Measurements from ENCODE around the gene SYNPO. TPM values are rescaled to one million over a fixed set of nuclear protein-coding genes. Genes with fewer than 3 reads are reported as not detected.

The SYNPO gene
- total RNA-seq, 4 donors from 2014 or later: 419 to 569 (median 539) TPM

DNA sequence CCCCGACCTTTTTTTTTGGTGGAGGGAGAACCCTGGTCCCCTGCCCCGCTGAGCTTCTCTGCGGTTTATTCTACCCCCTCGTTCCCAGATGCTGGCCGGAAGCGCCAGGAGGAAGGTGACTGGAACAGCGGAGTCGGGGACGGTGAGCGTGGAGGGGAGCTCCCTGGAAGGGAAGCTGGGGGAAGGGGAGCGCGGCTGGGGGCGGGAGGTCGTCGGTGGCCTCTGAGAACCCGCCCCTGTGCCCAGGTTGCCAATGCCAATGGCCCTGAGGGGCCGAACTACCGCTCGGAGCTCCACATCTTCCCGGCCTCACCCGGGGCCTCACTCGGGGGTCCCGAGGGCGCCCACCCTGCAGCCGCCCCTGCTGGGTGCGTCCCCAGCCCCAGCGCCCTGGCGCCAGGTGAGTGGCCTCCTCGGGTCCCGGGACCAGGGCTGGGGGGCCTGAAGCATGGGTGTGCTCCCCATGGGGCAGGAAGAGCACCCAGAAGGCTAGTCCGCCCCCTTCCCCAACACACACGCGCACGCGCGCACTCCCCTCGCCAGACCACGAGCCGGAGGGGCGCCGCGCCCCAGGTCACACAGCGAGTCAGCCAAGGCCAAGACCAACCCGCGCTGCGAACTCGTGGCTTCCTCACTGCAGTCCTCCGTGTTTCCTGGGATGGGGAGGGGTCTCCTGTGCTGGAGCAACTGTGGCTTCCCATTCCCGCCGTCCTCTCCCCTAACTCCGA is 31.2 kb downstream of the SYNPO start:
- Histone ChIP-seq H3K27me3 (no peaks in the 10 kb centered on the region), H3K36me3 (no peaks in the 10 kb centered on the region), H3K27ac (peak overlapping the region; percentile 82 to 97 (median 92)), H3K4me1 (peaks cover 51 to 73% of the 10 kb centered on the region in 2 donors), H3K4me3 (peak overlapping the region; percentile 52 to 56 (median 56)), H3K9me3 (no peaks in the 10 kb centered on the region)
- in situ Hi-C loops (cut with MboI; ENCODE audit: low sequenced_read_pairs in 4 of 4): no loop called here
- intact Hi-C loops (cut with DNase I; ENCODE audit: low total_unique reads): loop anchor here (10.0 kb wide), 1 partner anchor 227 kb away; the partner anchor contains the start of gene RPS14
- DNase-seq (peak in 1 of 2 donors; percentile 31), ATAC-seq (no peak)
- TF ChIP-seq CTCF (IDR thresholded peaks at IDR 0.05 in 4 of 5, conservative IDR thresholded peaks at IDR 0.05 in 1 of 5): no peak
- TF ChIP-seq POLR2A (IDR thresholded peaks at IDR 0.05): no peak

- Histone ChIP-seq H3K4me1 (peaks cover 51 to 66% of the 10 kb centered on the region in 2 donors), H3K27me3 (no peaks in the 10 kb centered on the region), H3K36me3 (no peaks in the 10 kb centered on the region), H3K4me3 (peak overlapping the region; percentile 52 to 56 (median 56)), H3K27ac (peak overlapping the region; percentile 82 to 97 (median 92)), H3K9me3 (no peaks in the 10 kb centered on the region)
- DNase-seq (peak in 1 of 2 donors; percentile 49), ATAC-seq (peak in 1 of 2 donors; percentile 15)
- in situ Hi-C loops (cut with MboI; ENCODE audit: low sequenced_read_pairs in 4 of 4) (no loop called here), intact Hi-C loops (cut with DNase I; ENCODE audit: low total_unique reads) (loop anchor here (10.0 kb wide), 1 partner anchor 228 kb away; the partner anchor contains the start of gene RPS14)
- TF ChIP-seq CTCF (IDR thresholded peaks at IDR 0.05 in 4 of 5, conservative IDR thresholded peaks at IDR 0.05 in 1 of 5): no peak
- TF ChIP-seq POLR2A (IDR thresholded peaks at IDR 0.05): no peak
Observed at GRCh38 chr5:150672237-150672883, 31.9 kb downstream of the SYNPO start.

DNA sequence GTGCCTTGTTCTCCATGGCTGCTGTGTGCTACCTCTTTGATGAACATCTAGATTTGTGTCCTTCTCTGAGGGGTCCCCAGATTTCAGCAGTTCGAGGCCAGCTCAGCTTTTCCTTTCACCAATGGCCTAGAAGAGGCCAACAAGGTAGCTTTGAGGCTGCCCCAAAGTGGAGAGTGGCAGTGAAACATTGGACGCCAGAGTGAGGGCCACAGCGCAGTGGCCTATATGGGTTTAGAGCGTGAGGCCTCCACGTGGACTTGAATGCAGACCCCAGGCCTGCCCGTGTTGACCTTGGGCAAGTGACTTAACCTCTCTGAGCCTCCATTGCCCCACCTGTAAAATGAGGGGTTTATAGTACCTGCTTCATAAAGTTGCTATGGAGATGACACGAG is 32.4 kb downstream of the SYNPO start:
- Histone ChIP-seq H3K27ac (peak overlapping the region; percentile 82 to 97 (median 92)), H3K4me1 (peaks cover 48 to 63% of the 10 kb centered on the region in 2 donors), H3K27me3 (no peaks in the 10 kb centered on the region), H3K4me3 (peak overlapping the region; percentile 52 to 56 (median 56)), H3K9me3 (no peaks in the 10 kb centered on the region), H3K36me3 (no peaks in the 10 kb centered on the region)
- in situ Hi-C loops (cut with MboI; ENCODE audit: low sequenced_read_pairs in 4 of 4): no loop called here
- no peak for TF ChIP-seq POLR2A (IDR thresholded peaks at IDR 0.05)
- no peak for TF ChIP-seq CTCF (IDR thresholded peaks at IDR 0.05 in 4 of 5, conservative IDR thresholded peaks at IDR 0.05 in 1 of 5)
- no peak for ATAC-seq
- intact Hi-C loops (cut with DNase I; ENCODE audit: low total_unique reads): loop anchor here (10.0 kb wide), 1 partner anchor 228 kb away; the partner anchor contains the start of gene RPS14
- DNase-seq: no peak

DNA sequence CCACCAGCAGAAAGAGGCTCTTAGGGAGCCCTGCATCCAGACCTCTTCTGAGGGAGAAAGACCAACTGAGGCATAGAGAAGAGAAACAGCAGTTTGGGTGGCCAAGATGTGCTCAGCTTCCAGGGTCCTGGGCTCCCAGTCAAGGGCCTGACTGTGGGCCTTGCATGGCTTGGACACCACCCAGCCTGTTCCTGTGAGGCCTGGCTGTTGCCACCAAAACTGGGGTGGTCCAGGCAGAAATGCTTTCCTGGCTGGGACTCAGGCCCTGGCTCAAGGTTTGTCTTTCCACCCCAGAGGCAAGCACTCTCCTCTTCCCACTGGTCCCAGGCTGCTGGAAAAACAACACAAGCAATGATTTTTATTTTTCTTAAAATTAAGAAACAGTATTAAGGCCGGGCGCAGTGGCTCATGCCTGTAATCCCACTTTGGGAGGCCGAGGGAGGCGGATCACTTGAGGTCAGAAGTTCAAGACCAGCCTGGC is 33.9 kb downstream of the SYNPO start:
- peak overlapping the region; percentile 82 to 97 (median 92) for H3K27ac ChIP-seq
- no peaks in the 10 kb centered on the region for H3K9me3 ChIP-seq
- in situ Hi-C loops (cut with MboI; ENCODE audit: low sequenced_read_pairs in 4 of 4) (no loop called here), intact Hi-C loops (cut with DNase I; ENCODE audit: low total_unique reads) (loop anchor here (1.0 to 10.0 kb wide), 2 partner anchors 27 to 230 kb away; partner anchors contain the start of genes RBM22 and RPS14)
- no peak for DNase-seq
- H3K27me3 ChIP-seq: no peaks in the 10 kb centered on the region
- H3K36me3 ChIP-seq: peaks cover 0 to 5% of the 10 kb centered on the region in 2 donors
- H3K4me1 ChIP-seq: peaks cover 42 to 50% of the 10 kb centered on the region in 2 donors
- ATAC-seq: no peak
- no peak overlapping the region for H3K4me3 ChIP-seq
- TF ChIP-seq CTCF (IDR thresholded peaks at IDR 0.05 in 4 of 5, conservative IDR thresholded peaks at IDR 0.05 in 1 of 5) (peak in 3 of 5 experiments; percentile 29 to 38 (median 29)), POLR2A (IDR thresholded peaks at IDR 0.05) (no peak)
